GOT3 (cell line): ENCODE measurements around the gene RAD51B.
"Not testable (repeated sequence)": the region's sequence is repeated elsewhere in the genome, so short reads cannot be mapped to it uniquely, and the experiment has no call there.

Source experiments
- DNase-seq: peaks from one replicate; lab custom pipeline; 2025; ENCODE audit warnings: mixed read lengths; lab: John Stamatoyannopoulos, UW

Gene RAD51B

GRCh38 chr14:68028075-68028474 is 208.5 kb downstream of the RAD51B start:
- DNase-seq, result no peak

GRCh38 chr14:68031011-68031410 is 211.4 kb downstream of the RAD51B start:
- DNase-seq, result not testable (repeated sequence)

DNA sequence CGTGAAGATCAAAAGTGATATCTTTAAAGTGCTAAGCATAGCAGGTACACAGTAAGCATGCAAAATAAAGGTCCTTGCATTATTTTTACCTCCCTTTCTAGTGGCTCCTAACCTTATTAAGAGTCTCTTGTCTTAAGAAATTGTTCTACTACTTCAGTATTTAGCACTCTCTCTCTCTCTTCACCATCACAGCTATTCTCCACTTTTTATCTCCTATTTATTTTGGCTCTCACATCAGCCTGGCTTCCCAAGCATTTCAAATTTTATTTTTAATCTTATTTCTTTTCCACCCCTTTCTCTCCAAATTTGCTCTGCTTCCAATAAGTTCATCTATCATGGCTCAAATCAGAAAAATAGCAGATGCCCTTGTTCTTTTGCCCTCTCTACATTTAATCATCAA is 212.6 kb downstream of the RAD51B start:
- DNase-seq, result no peak

GRCh38 chr14:68033336-68033932 is 213.9 kb downstream of the RAD51B start:
- no peak for DNase-seq

GRCh38 chr14:68034896-68035295 is 215.3 kb downstream of the RAD51B start:
- no peak for DNase-seq

GRCh38 chr14:68036202-68036601 is 216.6 kb downstream of the RAD51B start:
- no peak for DNase-seq

- DNase-seq, result no peak
These were observed 220.0 kb downstream of the RAD51B start for GRCh38 chr14:68039593-68039992.

GRCh38 chr14:68040633-68041369 is 221.2 kb downstream of the RAD51B start:
- DNase-seq, result no peak

GRCh38 chr14:68041876-68042354 is 222.3 kb downstream of the RAD51B start:
- DNase-seq, result no peak

GRCh38 chr14:68042586-68043210 is 223.1 kb downstream of the RAD51B start:
- DNase-seq, result no peak

DNA sequence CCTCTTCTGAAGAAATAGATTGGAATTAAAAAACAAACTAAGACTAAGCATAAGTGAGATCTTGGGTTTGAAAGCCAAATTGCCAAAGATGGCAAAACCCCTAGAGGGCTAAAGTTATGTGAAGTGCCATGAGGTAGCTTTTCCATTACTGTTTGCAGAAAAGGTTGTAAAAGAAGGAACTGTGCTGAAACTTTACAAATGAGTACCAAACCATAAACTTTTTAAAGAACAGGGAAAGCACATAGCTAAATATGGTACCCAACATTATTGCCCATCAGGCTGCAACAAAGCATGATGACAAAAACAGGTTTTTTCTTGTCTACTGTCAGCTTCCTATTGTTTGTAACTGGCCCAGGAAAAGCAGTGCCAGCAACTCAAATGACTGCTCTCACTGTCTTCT is 224.2 kb downstream of the RAD51B start:
- DNase-seq, result no peak

- no peak for DNase-seq
These were observed 228.3 kb downstream of the RAD51B start for GRCh38 chr14:68047906-68048305.

DNA sequence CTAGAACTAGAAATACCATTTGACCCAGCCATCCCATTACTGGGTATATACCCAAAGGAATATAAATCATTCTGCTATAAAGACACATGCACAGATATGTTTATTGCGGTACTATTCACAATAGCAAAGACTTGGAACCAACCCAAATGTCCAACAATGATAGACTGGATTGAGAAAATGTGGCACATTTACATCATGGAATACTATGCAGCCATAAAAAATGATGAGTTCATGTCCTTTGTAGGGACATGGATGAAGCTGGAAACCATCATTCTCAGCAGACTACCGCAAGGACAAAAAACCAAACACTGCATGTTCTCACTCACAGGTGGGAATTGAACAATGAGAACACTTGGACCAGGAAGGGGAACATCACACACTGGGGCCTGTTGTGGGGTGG is 229.2 kb downstream of the RAD51B start:
- DNase-seq, result not testable (repeated sequence)

DNA sequence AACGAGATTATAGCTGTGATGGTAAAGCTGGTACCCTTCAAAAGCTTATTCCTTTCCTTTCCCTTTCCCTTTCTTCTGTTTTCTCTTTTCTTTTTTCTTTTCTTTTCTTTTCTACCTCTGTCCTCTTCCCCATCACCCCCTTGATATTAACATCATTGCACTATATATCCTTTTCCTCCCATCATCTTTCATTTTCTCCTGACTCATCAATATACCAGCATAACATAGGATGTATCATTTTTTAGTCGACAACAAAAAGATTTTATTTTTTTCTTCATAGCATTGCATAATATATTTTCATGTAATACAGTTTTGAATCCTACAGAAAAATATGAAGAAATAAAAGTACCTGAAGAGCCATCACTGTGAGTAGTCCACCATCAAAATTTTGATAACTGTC is 230.6 kb downstream of the RAD51B start:
- no peak for DNase-seq

- no peak for DNase-seq
These were observed 231.6 kb downstream of the RAD51B start for GRCh38 chr14:68051146-68051545.

GRCh38 chr14:68060198-68060597 is 240.6 kb downstream of the RAD51B start:
- DNase-seq, result no peak

- no peak for DNase-seq
These were observed 243.1 kb downstream of the RAD51B start for GRCh38 chr14:68062651-68063050.

DNA sequence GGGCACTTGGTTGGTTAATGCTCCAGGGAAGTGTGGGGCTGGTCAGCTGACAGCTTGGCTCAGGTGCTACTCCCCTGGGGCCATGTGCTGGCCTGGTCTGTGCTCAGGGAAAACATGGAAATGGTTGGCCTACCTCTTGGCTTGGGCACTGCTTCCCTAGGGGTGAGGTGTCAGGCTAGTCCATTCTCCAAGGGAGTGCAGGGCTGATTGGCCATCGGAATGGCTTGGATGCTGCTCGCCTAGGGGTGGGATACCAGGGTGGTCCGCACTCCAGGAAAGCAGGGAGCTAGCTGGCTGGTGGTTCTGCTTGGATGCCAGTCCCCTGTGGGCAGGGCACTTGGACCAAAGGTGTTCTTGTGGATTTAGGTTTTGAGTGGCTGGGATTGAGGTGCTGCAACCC is 245.7 kb downstream of the RAD51B start:
- DNase-seq, result no peak

- no peak for DNase-seq
These were observed 255.3 kb downstream of the RAD51B start for GRCh38 chr14:68074765-68075381.

DNA sequence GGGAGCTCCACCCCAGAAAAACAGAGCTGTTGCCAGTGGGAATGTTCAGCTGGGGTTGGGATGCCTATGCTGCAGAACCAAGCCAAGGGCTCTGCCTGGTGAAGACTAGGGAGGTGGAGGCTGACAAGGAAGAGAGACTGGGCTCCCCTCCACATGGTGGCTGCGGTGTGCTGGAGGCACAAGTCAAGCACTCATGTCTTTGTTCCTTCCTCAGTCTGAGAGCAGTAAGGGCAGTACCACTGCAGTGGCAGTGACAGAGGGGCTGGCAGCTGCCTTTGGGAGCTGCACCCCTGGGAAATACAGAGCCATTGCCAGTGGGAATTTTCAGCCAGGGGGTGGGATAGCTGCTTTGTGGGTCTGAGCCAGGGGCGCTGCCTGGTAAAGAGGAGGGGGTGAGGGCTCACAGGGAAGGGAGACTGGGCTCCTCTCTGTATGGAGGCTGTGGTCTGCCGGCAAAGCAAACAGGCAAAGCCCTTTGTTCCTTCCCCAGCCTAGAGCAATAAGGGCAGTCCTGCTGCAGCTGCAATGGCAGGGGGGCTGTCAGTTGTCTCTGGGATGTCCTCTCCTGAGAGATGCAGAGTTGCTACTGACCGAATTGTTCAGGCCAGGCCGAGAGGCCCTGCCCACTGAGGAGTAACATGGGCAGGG is 255.9 kb downstream of the RAD51B start:
- DNase-seq, result no peak

DNA sequence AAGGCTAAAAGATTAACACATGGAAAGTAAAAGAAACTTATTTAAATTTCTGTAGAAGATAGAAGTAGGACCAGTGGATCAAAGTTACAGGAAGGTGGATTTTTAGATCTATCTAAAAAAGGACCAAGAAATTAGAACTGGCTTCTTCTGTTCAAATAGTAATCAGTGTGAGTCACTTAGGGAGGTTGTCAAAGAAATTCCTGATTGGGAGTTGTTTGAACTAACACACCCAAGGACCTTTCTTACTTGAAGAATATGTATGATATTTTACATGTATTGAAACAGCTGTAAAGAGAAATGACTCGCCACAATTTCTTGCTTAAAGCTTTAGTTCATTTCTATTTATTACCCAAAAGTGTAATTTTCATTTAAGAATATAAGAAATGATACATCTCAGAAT is 256.9 kb downstream of the RAD51B start:
- no peak for DNase-seq
